ENCODE data around the gene UTS2.

DNA sequence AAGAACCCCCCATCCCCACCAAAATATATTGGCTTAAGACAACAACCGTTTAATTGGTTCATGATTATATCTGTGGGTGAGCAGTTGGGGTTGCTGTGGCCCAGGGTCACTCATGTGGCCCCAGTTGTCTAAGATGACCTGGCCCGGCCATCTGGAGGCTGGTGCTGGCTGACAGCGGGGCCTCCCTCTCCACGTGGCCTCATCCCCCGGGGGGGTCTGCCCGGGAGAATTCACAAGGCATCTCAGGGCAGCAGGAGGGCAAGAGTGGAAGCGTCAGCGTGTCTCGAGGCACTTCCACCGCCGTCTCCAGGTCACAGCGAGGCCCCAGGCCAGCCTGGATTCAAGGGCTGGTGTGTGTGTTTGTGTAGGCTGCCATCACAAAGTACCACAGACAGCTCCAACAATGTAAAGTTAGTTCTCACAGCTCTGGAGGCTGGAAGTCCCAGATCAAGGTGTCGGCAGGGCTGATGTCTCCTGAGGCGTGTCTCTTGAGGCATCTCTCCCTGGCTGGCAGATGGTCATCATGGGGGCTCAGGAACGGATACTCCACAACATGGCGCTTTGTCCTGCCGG lies 11.0 kb upstream of the UTS2 start:
- TF ChIP-seq, protein P1, sequence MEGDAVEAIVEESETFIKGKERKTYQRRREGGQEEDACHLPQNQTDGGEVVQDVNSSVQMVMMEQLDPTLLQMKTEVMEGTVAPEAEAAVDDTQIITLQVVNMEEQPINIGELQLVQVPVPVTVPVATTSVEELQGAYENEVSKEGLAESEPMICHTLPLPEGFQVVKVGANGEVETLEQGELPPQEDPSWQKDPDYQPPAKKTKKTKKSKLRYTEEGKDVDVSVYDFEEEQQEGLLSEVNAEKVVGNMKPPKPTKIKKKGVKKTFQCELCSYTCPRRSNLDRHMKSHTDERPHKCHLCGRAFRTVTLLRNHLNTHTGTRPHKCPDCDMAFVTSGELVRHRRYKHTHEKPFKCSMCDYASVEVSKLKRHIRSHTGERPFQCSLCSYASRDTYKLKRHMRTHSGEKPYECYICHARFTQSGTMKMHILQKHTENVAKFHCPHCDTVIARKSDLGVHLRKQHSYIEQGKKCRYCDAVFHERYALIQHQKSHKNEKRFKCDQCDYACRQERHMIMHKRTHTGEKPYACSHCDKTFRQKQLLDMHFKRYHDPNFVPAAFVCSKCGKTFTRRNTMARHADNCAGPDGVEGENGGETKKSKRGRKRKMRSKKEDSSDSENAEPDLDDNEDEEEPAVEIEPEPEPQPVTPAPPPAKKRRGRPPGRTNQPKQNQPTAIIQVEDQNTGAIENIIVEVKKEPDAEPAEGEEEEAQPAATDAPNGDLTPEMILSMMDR (IDR thresholded peaks at IDR 0.05; ENCODE audit: low read depth, low read length), result no peak
- no peak for TF ChIP-seq EZH2phosphoT487 (IDR thresholded peaks at IDR 0.05; ENCODE audit: low read depth)

All from OCI-LY3 (cell line).